Measurements from ENCODE around the gene ZSCAN5B.

Gene ZSCAN5B

GRCh38 chr19:56146904-56147303 is 50.7 kb downstream of the ZSCAN5B start:
- CTCF ChIA-PET = no interaction called here
- no peak overlapping the region for H3K4me3 ChIP-seq (ENCODE audit: low read depth, low read length)
- no peak for DNase-seq (ENCODE audit: low read depth, low spot score)
- POLR2A ChIA-PET = interaction anchor here (0.7 kb wide), 1 partner anchor 11 kb away, joined by 3 read pairs; no protein-coding TSS in a partner anchor
- no peak for TF ChIP-seq CTCF (IDR thresholded peaks at IDR 0.05; ENCODE audit: insufficient read depth, low read length, missing control alignments)

GRCh38 chr19:56145698-56146097 is 51.9 kb downstream of the ZSCAN5B start:
- TF ChIP-seq CTCF (IDR thresholded peaks at IDR 0.05; ENCODE audit: insufficient read depth, low read length, missing control alignments) = no peak
- no peak overlapping the region for H3K4me3 ChIP-seq (ENCODE audit: low read depth, low read length)
- ChIA-PET POLR2A (no interaction called here), CTCF (interaction anchor here (0.8 to 1.2 kb wide), 3 partner anchors 9 to 107 kb away, joined by 3 read pairs; no protein-coding TSS in a partner anchor)
- no peak for DNase-seq (ENCODE audit: low read depth, low spot score)

GRCh38 chr19:56144831-56145230 is 52.8 kb downstream of the ZSCAN5B start:
- ChIA-PET CTCF (interaction anchor here (0.8 kb wide), 1 partner anchor 64 kb away, joined by 3 read pairs; no protein-coding TSS in a partner anchor), POLR2A (no interaction called here)
- TF ChIP-seq CTCF (IDR thresholded peaks at IDR 0.05; ENCODE audit: insufficient read depth, low read length, missing control alignments) = no peak
- no peak for DNase-seq (ENCODE audit: low read depth, low spot score)
- H3K4me3 ChIP-seq (ENCODE audit: low read depth, low read length) = no peak overlapping the region

GRCh38 chr19:56144376-56144775 is 53.2 kb downstream of the ZSCAN5B start:
- CTCF ChIA-PET = no interaction called here
- H3K4me3 ChIP-seq (ENCODE audit: low read depth, low read length) = no peak overlapping the region
- no peak for TF ChIP-seq CTCF (IDR thresholded peaks at IDR 0.05; ENCODE audit: insufficient read depth, low read length, missing control alignments)
- POLR2A ChIA-PET = no interaction called here
- no peak for DNase-seq (ENCODE audit: low read depth, low spot score)

GRCh38 chr19:56142897-56143434 is 54.6 kb downstream of the ZSCAN5B start:
- no peak for TF ChIP-seq CTCF (IDR thresholded peaks at IDR 0.05; ENCODE audit: insufficient read depth, low read length, missing control alignments)
- POLR2A ChIA-PET = interaction anchor here (0.7 kb wide), 1 partner anchor 18 kb away, joined by 4 read pairs; no protein-coding TSS in a partner anchor
- no peak overlapping the region for H3K4me3 ChIP-seq (ENCODE audit: low read depth, low read length)
- DNase-seq (ENCODE audit: low read depth, low spot score) = no peak
- CTCF ChIA-PET = interaction anchor here (1.1 to 2.0 kb wide), 3 partner anchors 10 to 110 kb away, joined by 3 to 8 read pairs (median 4); no protein-coding TSS in a partner anchor

- no peak for TF ChIP-seq CTCF (IDR thresholded peaks at IDR 0.05; ENCODE audit: insufficient read depth, low read length, missing control alignments)
- ChIA-PET POLR2A (interaction anchor here (0.7 kb wide), 1 partner anchor 17 kb away, joined by 4 read pairs; no protein-coding TSS in a partner anchor), CTCF (interaction anchor here (1.1 to 2.0 kb wide), 3 partner anchors 11 to 111 kb away, joined by 3 to 8 read pairs (median 4); no protein-coding TSS in a partner anchor)
- DNase-seq (ENCODE audit: low read depth, low spot score) = no peak
- peak overlapping the region; percentile 66 for H3K4me3 ChIP-seq (ENCODE audit: low read depth, low read length)
Observed at GRCh38 chr19:56142087-56142787, 55.3 kb downstream of the ZSCAN5B start.

All from AG04449 (cell line).